Thoracic aorta (tissue), 2 donors: ENCODE results near the gene POR. TPM values are rescaled to one million over a fixed set of nuclear protein-coding genes. Genes with fewer than 3 reads are reported as not detected.
A peak's percentile ranks its signal among the peaks of the same experiment; 100 is the strongest.

ENCODE experiments used
- ATAC-seq: fragments of 150-250 bp; one replicate; pipeline ENCODE4 v1.8.0; 2017; ENCODE audit warnings: low read depth; ENCODE audit not compliant: insufficient number of reproducible peaks, low FRiP score
- DNase-seq: peaks from one replicate; pipeline ENCODE4 v3.0.0-alpha.2; 2020; ENCODE audit warnings: low spot score
- H3K27ac ChIP-seq, 2 donors: fragments of 200-600 bp; sonication (generic); 1 replicate in 1 of 2; 2 replicates in 1 of 2; pipeline ENCODE4 v1.5.1; 2016; ENCODE audit warnings: mild to moderate bottlenecking in 2 of 2, moderate library complexity in 2 of 2
- H3K27me3 ChIP-seq: fragments of 200-600 bp; sonication (generic); replicated peaks from 2 replicates; pipeline ENCODE4 v1.6.0; 2016; ENCODE audit warnings: mild to moderate bottlenecking; ENCODE audit not compliant: insufficient read depth
- H3K36me3 ChIP-seq: fragments of 200-600 bp; sonication (generic); one replicate; pipeline ENCODE4 v1.5.1; 2016
- H3K4me1 ChIP-seq, 2 donors: fragments of 200-600 bp; sonication (generic); 1 replicate in 1 of 2; 2 replicates in 1 of 2; pipeline versions ENCODE4 v1.5.1 to v1.6.0; 2016; ENCODE audit warnings: low read depth in 2 of 2, mild to moderate bottlenecking in 1 of 2; ENCODE audit not compliant: control insufficient read depth in 1 of 2
- H3K4me3 ChIP-seq: fragments of 200-600 bp; sonication (generic); 2 replicates; pipeline ENCODE4 v1.5.1; 2016; ENCODE audit warnings: mild to moderate bottlenecking
- H3K9me3 ChIP-seq: fragments of 200-600 bp; sonication (generic); 2 replicates; pipeline ENCODE4 v1.5.1; 2016
- CTCF ChIP-seq: fragments of 200-600 bp; sonication (generic); IDR thresholded peaks from one replicate; pipeline ENCODE4 v1.5.1; 2019; ENCODE audit warnings: antibody characterized with exemption
- total RNA-seq, 2 donors: library from RNA; depleted of rRNA; stranded (reverse); fragments of >200 nt; gene quantifications; one replicate each; pipeline versions ENCODE4 v1.1.0 to v1.2.3, GENCODE V29; 2016

Gene POR
- total RNA-seq, 2 donors from 2014 or later, result 70.1 to 77.4 TPM

GRCh38 chr7:75993689-75994387 lies 78.9 kb downstream of the POR start:
- Histone ChIP-seq H3K4me3 (peak overlapping the region; percentile 99), H3K4me1 (peaks cover 22 to 50% of the 10 kb centered on the region in 2 donors), H3K27ac (peak overlapping the region; percentile 99 to 100), H3K36me3 (no peaks in the 10 kb centered on the region), H3K27me3 (no peaks in the 10 kb centered on the region), H3K9me3 (no peaks in the 10 kb centered on the region)
- DNase-seq (peak; percentile 53), ATAC-seq (peak; percentile 41)
- TF ChIP-seq CTCF, result no peak

GRCh38 chr7:75994388-75995051 lies 79.6 kb downstream of the POR start, which contains the start of gene TMEM120A:
TMEM120A (minus strand) TSS chr7:75994595; CDS start chr7:75994570, 25 bp downstream.
- no peak for TF ChIP-seq CTCF
- Histone ChIP-seq H3K4me3 (peak within 1 kb of the TSS; percentile 99), H3K27me3 (no peaks in the 10 kb centered on the region), H3K27ac (peak within 1 kb of the TSS; percentile 99 to 100), H3K4me1 (peaks cover 17 to 45% of the 10 kb centered on the region in 2 donors), H3K9me3 (no peaks in the 10 kb centered on the region), H3K36me3 (no peaks in the 10 kb centered on the region)
- peak; percentile 75 for ATAC-seq
- DNase-seq, result peak; percentile 89

- H3K36me3 ChIP-seq, result no peaks in the 10 kb centered on the region
- peak overlapping the region; percentile 99 for H3K4me3 ChIP-seq
- ATAC-seq (no peak), DNase-seq (no peak)
- TF ChIP-seq CTCF, result no peak
- H3K9me3 ChIP-seq, result no peaks in the 10 kb centered on the region
- peak overlapping the region; percentile 92 to 100 for H3K27ac ChIP-seq
- no peaks in the 10 kb centered on the region for H3K27me3 ChIP-seq
- peaks cover 12 to 39% of the 10 kb centered on the region in 2 donors for H3K4me1 ChIP-seq
Measured at GRCh38 chr7:75995052-75995471, 80.1 kb downstream of the POR start.

GRCh38 chr7:75995996-75996395 lies 81.0 kb downstream of the POR start:
- ATAC-seq (no peak), DNase-seq (no peak)
- Histone ChIP-seq H3K27ac (peak overlapping the region in 1 of 2 donors; percentile 100), H3K27me3 (no peaks in the 10 kb centered on the region), H3K4me3 (no peak overlapping the region), H3K36me3 (no peaks in the 10 kb centered on the region), H3K4me1 (peaks cover 12 to 31% of the 10 kb centered on the region in 2 donors), H3K9me3 (no peaks in the 10 kb centered on the region)
- TF ChIP-seq CTCF, result no peak

GRCh38 chr7:75996476-75996875 lies 81.5 kb downstream of the POR start:
- no peaks in the 10 kb centered on the region for H3K27me3 ChIP-seq
- peaks cover 12 to 29% of the 10 kb centered on the region in 2 donors for H3K4me1 ChIP-seq
- H3K9me3 ChIP-seq, result no peaks in the 10 kb centered on the region
- ATAC-seq, result no peak
- no peak for DNase-seq
- no peak for TF ChIP-seq CTCF
- H3K27ac ChIP-seq, result peak overlapping the region in 1 of 2 donors; percentile 100
- no peaks in the 10 kb centered on the region for H3K36me3 ChIP-seq
- no peak overlapping the region for H3K4me3 ChIP-seq
